Osteocyte (in vitro differentiated cells): Measurements from ENCODE around the gene GFOD2. TPM values are rescaled to one million over a fixed set of nuclear protein-coding genes. Genes with fewer than 3 reads are reported as not detected.
A peak's percentile ranks its signal among the peaks of the same experiment; 100 is the strongest.

Experiments
- DNase-seq: peaks from one replicate; pipeline ENCODE4 v3.0.0; 2021; ENCODE audit warnings: mixed read lengths; ENCODE audit not compliant: unreplicated experiment; ENCODE audit errors: extremely low spot score
- H3K27ac Mint-ChIP-seq: one replicate; pipeline ENCODE4 v1.8.0; 2021; ENCODE audit warnings: mild to moderate bottlenecking, mixed read lengths; ENCODE audit not compliant: unreplicated experiment
- H3K27me3 Mint-ChIP-seq: one replicate; pipeline ENCODE4 v1.8.0; 2021; ENCODE audit warnings: mixed read lengths; ENCODE audit not compliant: unreplicated experiment
- H3K36me3 Mint-ChIP-seq: one replicate; pipeline ENCODE4 v1.8.0; 2021; ENCODE audit warnings: mixed read lengths; ENCODE audit not compliant: unreplicated experiment
- H3K4me1 Mint-ChIP-seq: one replicate; pipeline ENCODE4 v1.8.0; 2021; ENCODE audit warnings: mixed read lengths; ENCODE audit not compliant: unreplicated experiment
- H3K4me3 Mint-ChIP-seq: one replicate; pipeline ENCODE4 v1.8.0; 2021; ENCODE audit warnings: mild to moderate bottlenecking, moderate library complexity, mixed read lengths; ENCODE audit not compliant: unreplicated experiment
- H3K9me3 Mint-ChIP-seq: one replicate; pipeline ENCODE4 v1.8.0; 2021; ENCODE audit warnings: mixed read lengths; ENCODE audit not compliant: unreplicated experiment
- long read RNA-seq: library from polyadenylated mRNA; unstranded; transcript quantifications from one replicate; pipeline ENCODE4 v2.0.0, GENCODE V29; 2021
- total RNA-seq: library from RNA; stranded (reverse); gene quantifications from 2 replicates; pipeline ENCODE4 v1.2.1, GENCODE V29; 2021
- TF ChIP-seq, protein P1 (sequence below): fragments of 200-600 bp; sonication (generic); IDR thresholded peaks from 2 replicates; pipeline ENCODE4 v1.5.0; 2021; ENCODE audit warnings: antibody characterized with exemption, mild to moderate bottlenecking, moderate library complexity

GFOD2 gene, protein sequence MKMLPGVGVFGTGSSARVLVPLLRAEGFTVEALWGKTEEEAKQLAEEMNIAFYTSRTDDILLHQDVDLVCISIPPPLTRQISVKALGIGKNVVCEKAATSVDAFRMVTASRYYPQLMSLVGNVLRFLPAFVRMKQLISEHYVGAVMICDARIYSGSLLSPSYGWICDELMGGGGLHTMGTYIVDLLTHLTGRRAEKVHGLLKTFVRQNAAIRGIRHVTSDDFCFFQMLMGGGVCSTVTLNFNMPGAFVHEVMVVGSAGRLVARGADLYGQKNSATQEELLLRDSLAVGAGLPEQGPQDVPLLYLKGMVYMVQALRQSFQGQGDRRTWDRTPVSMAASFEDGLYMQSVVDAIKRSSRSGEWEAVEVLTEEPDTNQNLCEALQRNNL
- total RNA-seq = 21.9 and 22.2 TPM in 2 replicates
- long read RNA-seq, full-length matches to known transcripts = 50 of 56 reads
- long read RNA-seq, partial matches to known transcripts = 0 of 56 reads
- long read RNA-seq, other reads (novel, unspliced or antisense) = 6 of 56 reads

DNA sequence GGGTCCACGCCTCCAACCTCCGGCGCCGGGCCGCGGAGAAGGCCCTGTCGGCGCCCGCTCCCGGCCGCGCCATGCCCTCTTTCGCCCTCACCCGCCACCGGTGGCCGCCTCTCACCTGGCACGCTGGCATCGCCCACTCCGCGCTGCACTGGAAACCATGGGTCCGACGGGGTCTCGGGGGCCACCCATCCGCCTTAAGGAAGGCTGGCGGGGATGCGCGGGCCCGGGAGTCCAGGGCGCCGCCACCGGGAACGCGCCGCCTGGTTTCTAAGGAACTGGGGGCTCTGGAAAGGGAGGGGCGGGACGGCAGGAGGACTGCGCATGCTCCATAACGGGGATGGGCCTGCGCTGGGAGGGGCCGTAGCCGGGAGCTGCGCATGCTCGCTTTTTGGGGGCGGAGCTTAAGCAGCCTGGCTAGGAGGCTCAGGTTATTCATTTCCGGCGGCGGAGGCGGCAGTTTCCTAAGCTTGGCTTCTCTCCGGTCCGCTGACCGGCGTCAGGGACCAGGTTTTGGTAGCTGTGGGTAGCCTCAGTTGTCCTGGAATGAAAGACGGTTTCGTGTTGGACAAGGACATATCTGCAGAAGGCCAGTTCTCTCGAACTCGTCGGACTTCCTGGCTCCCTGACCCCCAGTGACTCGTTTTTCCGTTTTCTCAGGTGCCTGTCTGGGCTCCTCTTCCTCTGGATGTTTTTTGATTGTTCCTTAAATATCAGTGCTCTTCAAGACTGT, at the start of gene GFOD2:
GFOD2 (minus strand) TSS at position 269 of the 730 bp plus-strand sequence. CDS start 33,601 bp downstream, outside the sequence.
- H3K4me1 Mint-ChIP-seq = peaks cover 32% of the 10 kb centered on the region
- peak within 1 kb of the TSS; percentile 94 for H3K27ac Mint-ChIP-seq

DNA sequence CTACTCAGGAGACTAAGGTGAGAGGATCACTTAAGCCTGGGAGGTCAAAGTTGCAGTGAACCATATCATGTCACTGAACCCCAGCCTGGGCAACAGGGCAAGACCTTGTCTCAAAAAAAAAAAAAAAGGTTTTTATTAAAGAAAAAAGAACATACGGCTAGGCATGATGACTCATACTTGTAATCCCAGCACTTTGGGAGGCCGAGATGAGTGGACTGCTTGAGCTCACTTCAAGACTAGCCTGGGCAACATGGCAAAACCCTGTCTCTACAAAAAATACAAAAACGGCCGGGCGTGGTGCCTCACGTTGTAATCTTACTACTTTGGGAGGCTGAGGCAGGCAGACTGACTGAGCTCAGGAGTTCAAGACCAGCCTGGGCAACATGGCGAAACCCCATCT, 48.8 kb upstream of the GFOD2 start:
- Mint-ChIP-seq H3K27me3 (no peaks in the 10 kb centered on the region), H3K4me1 (peaks cover 4% of the 10 kb centered on the region), H3K27ac (no peak overlapping the region), H3K4me3 (no peak overlapping the region), H3K9me3 (no peaks in the 10 kb centered on the region), H3K36me3 (peaks cover 31% of the 10 kb centered on the region)
- TF ChIP-seq, protein P1, sequence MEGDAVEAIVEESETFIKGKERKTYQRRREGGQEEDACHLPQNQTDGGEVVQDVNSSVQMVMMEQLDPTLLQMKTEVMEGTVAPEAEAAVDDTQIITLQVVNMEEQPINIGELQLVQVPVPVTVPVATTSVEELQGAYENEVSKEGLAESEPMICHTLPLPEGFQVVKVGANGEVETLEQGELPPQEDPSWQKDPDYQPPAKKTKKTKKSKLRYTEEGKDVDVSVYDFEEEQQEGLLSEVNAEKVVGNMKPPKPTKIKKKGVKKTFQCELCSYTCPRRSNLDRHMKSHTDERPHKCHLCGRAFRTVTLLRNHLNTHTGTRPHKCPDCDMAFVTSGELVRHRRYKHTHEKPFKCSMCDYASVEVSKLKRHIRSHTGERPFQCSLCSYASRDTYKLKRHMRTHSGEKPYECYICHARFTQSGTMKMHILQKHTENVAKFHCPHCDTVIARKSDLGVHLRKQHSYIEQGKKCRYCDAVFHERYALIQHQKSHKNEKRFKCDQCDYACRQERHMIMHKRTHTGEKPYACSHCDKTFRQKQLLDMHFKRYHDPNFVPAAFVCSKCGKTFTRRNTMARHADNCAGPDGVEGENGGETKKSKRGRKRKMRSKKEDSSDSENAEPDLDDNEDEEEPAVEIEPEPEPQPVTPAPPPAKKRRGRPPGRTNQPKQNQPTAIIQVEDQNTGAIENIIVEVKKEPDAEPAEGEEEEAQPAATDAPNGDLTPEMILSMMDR = no peak
- no peak for DNase-seq

More for the DNA sequence above, at the start of gene GFOD2:
- Mint-ChIP-seq H3K4me3 (peak within 1 kb of the TSS; percentile 94), H3K9me3 (no peaks in the 10 kb centered on the region), H3K36me3 (peaks cover 4% of the 10 kb centered on the region), H3K27me3 (no peaks in the 10 kb centered on the region)
- TF ChIP-seq, protein P1 = no peak
- peak; percentile 99 for DNase-seq

DNA sequence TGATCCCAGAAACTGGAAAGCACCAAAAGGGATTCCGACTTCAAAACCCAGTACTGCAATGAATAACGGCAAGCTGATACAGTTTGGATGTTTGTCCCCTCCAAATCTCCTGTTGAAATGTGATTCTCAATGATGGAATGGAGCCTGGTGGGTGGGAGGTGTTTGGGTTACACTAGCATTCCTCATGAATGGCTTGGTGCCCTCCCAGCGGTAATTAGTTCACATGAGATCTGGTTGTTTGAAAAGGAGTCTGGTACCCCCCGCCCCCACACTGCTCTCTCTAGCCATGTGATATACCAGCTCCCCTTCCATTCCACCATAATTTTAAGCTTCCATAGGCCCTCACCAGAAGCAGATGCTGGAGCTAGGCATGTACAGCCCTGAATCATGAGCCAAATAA, 47.2 kb upstream of the GFOD2 start:
- Mint-ChIP-seq H3K9me3 (no peaks in the 10 kb centered on the region), H3K4me3 (no peak overlapping the region), H3K27ac (no peak overlapping the region), H3K27me3 (no peaks in the 10 kb centered on the region), H3K4me1 (no peaks in the 10 kb centered on the region), H3K36me3 (peaks cover 27% of the 10 kb centered on the region)
- TF ChIP-seq, protein P1 = no peak
- no peak for DNase-seq

DNA sequence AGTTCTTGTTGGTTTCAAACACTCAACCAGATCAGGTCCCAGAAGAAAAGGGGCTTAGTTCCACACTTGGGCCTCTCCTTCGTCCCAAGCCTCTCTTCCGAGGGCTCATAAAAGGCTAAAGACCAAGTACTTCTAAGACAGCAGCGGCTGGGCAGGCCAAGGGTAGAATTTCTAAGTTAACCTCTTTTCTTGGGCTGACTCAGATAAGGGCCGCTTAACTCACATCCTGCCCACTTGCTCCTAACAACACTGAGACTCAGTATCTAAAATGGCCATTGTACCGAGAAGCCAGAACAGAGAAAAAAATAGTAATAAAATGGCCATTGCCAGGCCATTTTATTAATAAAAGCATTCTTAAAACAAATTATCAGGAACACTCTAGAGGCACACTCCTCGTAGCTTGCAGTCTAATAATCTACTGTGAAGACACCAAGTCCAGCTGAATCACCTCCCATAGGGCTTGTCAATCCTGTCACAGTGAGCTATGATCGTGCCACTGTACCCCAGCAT, 45.1 kb upstream of the GFOD2 start:
- TF ChIP-seq, protein P1 = no peak
- peaks cover 21% of the 10 kb centered on the region for H3K36me3 Mint-ChIP-seq
- no peak overlapping the region for H3K4me3 Mint-ChIP-seq

More for the DNA sequence above, 45.1 kb upstream of the GFOD2 start:
- H3K27me3 Mint-ChIP-seq = no peaks in the 10 kb centered on the region
- DNase-seq = no peak
- no peaks in the 10 kb centered on the region for H3K4me1 Mint-ChIP-seq
- no peaks in the 10 kb centered on the region for H3K9me3 Mint-ChIP-seq
- H3K27ac Mint-ChIP-seq = no peak overlapping the region
